Stomach (tissue), 9 donors: ENCODE results near the gene STON2. TPM values are rescaled to one million over a fixed set of nuclear protein-coding genes. Genes with fewer than 3 reads are reported as not detected.
A peak's percentile ranks its signal among the peaks of the same experiment; 100 is the strongest.

ENCODE experiments used
- DNase-seq, 2 donors: peaks; one replicate each; pipeline versions ENCODE4 v3.0.0 to v3.0.0-alpha.2; 2013 to 2019
- H3K27ac ChIP-seq, 5 donors: fragments of 200-600 bp in 4 of 5; sonication (generic) in 4 of 5; one replicate each; pipeline ENCODE4 v1.5.1; 2013 to 2019; ENCODE audit warnings: mild to moderate bottlenecking in 1 of 5, moderate library complexity in 1 of 5
- H3K27me3 ChIP-seq, 3 donors: fragments of 200-600 bp; sonication (generic); one replicate each; pipeline ENCODE4 v1.5.1; 2017 to 2019; ENCODE audit warnings: mixed run types in 1 of 3
- H3K36me3 ChIP-seq, 4 donors: fragments of 200-600 bp; sonication (generic); 1 replicate in 3 of 4; 2 replicates in 1 of 4; pipeline ENCODE4 v1.5.1; 2016 to 2019
- H3K4me1 ChIP-seq, 4 donors: fragments of 200-600 bp; sonication (generic); one replicate each; pipeline ENCODE4 v1.5.1; 2016 to 2019
- H3K4me3 ChIP-seq, 4 donors: fragments of 200-600 bp; sonication (generic) in 3 of 4; one replicate each; pipeline ENCODE4 v1.5.1; 2016 to 2019; ENCODE audit warnings: mild to moderate bottlenecking in 1 of 4
- H3K9me3 ChIP-seq, 4 donors: fragments of 200-600 bp; sonication (generic); one replicate each; pipeline ENCODE4 v1.5.1; 2016 to 2019
- EP300 ChIP-seq: sonication (generic); formaldehyde crosslinking; IDR thresholded peaks from one replicate; pipeline ENCODE4 v1.6.1; 2017; ENCODE audit warnings: antibody characterized with exemption
- POLR2A ChIP-seq, 4 donors: fragments of 450-650 bp; IDR thresholded peaks; one replicate each; pipeline ENCODE4 v1.6.1; 2016; ENCODE audit warnings: antibody characterized with exemption in 4 of 4, control low read depth in 2 of 4, mild to moderate bottlenecking in 1 of 4, moderate library complexity in 1 of 4
- POLR2AphosphoS5 ChIP-seq, 3 donors: sonication (generic); formaldehyde crosslinking; IDR thresholded peaks; one replicate each; pipeline ENCODE4 v1.6.1; 2016; ENCODE audit warnings: antibody characterized with exemption in 3 of 3
- WGBS, 5 donors: extraction: QIAGEN DNeasy Blood & Tissue Kit in 3 of 5; methylation state at CpG; one replicate each; pipeline versions ENCODE4 v1.1.5 to v1.1.7; 2013 to 2018; 5-methylcytosine and 5-hydroxymethylcytosine counted together
- intact Hi-C: fragments of 100-400 bp; cut with DNase I; formaldehyde crosslinking; loops from one replicate; pipeline ENCODE4 v1.15.1; 2023; ENCODE audit warnings: low total_unique reads
- polyA plus RNA-seq, 3 donors: library from polyadenylated mRNA; stranded (reverse); fragments of 200-250 nt; gene quantifications; one replicate each; pipeline ENCODE4 v1.2.3, GENCODE V29; 2013
- total RNA-seq, 5 donors: library from RNA; depleted of rRNA; stranded (reverse); fragments of >200 nt; gene quantifications; one replicate each; pipeline versions ENCODE4 v1.1.0 to v1.2.3, GENCODE V29; 2014 to 2016
- TF ChIP-seq, protein P1 (sequence below), 7 experiments: fragments of 450-650 bp in 4 of 7; fragments of 200-600 bp in 3 of 7; sonication (generic) in 3 of 7; IDR thresholded peaks; one replicate each; pipeline ENCODE4 v1.5.1; 2016 to 2019; ENCODE audit warnings: antibody characterized with exemption in 7 of 7, control low read depth in 2 of 7, mild to moderate bottlenecking in 1 of 7
- donor health status: healthy with polysubstance abuse.
- donor health status: Bipolar disorder and iron deficiency.
- donor health status: healthy.

The STON2 gene
- total and polyA plus RNA-seq, 8 donors = 1.4 to 50.2 (median 8.3) TPM

DNA sequence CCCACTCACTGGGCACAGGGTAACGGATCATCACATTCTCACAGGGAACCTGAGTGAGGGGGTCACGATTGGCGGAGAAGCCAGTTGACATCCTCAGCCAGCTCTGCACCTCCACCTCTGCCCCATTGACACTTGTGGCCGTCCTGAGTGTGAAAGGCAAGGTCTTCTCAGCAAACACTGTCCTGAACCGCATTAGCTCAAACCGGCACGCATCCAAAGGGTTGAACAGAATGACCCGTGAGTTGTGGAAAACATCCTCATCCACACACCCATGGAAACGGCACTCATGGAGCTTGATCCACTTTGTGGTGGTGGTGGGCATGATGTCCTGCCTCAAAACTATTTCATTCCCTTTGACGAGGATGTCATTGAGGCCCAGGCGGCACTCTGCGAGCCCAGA is 123.0 kb downstream of the STON2 start:
- Histone ChIP-seq H3K27me3 (no peaks in the 10 kb centered on the region), H3K27ac (no peak overlapping the region), H3K4me1 (no peaks in the 10 kb centered on the region), H3K4me3 (no peak overlapping the region), H3K36me3 (peaks cover 0 to 20% (median 7%) of the 10 kb centered on the region in 4 donors), H3K9me3 (no peaks in the 10 kb centered on the region)
- intact Hi-C loops = no loop called here
- WGBS, 5 donors = 90 to 95% (median 92%) methylated on average over 12 of the region's 12 CpGs
- DNase-seq = no peak
- TF ChIP-seq EP300 = no peak
- no peak for TF ChIP-seq POLR2A (IDR thresholded peaks at IDR 0.05)
- TF ChIP-seq, protein P1, sequence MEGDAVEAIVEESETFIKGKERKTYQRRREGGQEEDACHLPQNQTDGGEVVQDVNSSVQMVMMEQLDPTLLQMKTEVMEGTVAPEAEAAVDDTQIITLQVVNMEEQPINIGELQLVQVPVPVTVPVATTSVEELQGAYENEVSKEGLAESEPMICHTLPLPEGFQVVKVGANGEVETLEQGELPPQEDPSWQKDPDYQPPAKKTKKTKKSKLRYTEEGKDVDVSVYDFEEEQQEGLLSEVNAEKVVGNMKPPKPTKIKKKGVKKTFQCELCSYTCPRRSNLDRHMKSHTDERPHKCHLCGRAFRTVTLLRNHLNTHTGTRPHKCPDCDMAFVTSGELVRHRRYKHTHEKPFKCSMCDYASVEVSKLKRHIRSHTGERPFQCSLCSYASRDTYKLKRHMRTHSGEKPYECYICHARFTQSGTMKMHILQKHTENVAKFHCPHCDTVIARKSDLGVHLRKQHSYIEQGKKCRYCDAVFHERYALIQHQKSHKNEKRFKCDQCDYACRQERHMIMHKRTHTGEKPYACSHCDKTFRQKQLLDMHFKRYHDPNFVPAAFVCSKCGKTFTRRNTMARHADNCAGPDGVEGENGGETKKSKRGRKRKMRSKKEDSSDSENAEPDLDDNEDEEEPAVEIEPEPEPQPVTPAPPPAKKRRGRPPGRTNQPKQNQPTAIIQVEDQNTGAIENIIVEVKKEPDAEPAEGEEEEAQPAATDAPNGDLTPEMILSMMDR (IDR thresholded peaks at IDR 0.05) = no peak
- TF ChIP-seq POLR2AphosphoS5 (IDR thresholded peaks at IDR 0.05) = no peak

DNA sequence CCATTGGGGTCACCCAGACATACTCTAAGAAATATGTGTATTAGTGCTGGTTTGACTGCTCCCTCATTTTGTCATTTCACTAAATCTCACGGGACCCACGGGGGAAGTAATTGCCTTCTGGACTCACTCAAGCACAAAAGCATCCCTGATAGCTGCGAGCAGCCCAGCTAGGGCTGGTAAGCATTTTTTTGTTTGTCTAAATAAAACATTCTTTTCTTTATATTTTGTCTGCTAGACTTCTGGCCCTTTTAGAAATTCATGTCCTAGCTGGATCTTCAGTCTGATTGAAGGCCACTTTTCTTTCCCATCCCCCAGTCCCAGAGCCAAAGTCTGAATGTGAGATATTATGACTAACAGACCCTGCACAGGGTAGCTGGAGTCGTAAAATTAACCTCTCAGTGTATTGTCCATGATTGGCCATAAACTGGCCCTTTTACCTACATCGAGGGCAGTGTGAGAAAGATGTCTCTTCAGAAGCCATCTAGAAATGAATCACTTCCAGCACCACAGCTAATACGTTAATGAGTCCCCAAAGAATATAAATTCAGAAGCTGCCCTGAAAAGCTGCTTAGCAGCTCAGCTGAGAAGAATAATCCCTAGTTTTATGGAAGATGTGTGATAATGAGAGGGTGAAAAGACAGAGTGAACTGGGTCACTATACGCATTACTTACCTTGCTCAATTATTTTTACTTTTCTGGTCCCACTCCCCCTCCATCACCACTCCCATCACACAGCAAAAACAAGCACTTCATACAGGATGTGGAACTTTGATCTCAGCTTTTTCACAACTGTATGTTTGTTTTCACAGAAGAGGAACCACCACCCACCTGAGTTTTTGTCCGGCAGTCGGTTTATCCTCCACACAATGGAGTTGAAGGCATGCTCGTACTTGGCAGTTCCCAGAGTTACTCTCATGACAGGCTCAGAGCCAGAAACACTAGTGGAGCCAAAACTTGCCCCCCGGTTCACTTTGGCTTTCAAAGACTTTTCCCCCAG is 123.8 kb downstream of the STON2 start:
- WGBS, 5 donors = 75 to 81% (median 77%) methylated on average over 11 of the region's 11 CpGs
- intact Hi-C loops = no loop called here

DNA sequence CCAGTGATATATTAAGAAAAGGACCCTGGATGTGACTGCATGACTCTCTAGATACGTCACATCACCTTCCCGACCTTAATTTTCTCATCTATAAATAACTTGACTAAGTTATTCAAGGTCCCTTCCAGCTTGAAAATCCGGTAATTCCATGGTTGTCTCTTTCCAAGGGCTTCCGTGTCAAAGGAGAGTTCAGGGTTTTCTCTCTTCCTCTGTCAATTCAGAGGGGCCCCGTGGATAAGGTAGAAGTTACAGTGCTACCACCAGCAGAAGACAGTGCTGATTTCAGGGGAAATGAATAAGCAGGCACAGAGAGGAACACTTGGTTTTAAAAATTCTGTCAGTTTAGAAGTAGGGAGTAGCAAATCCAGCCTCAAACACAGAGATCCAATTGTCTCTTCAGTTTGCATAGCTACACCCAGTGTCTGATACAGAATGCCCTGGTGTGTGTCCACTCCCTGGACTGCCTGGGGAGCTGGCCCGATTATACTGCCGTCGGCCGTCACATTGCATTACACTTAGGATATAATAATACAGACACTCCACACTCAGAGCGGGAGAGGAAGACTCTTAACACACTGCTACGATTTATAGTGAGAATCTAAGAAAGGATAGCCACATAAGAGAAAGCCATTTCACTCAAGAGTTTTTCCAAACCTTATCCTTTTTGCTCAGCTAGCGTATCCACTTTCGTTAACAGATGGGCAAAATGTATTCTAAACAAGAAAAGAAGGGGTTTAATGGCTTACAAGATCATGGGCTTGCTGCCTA is 124.6 kb downstream of the STON2 start:
- H3K36me3 ChIP-seq = peaks cover 0 to 20% (median 7%) of the 10 kb centered on the region in 4 donors
- intact Hi-C loops = no loop called here
- DNase-seq = peak in 1 of 2 donors; percentile 6
- no peak overlapping the region for H3K4me3 ChIP-seq
- WGBS, 5 donors = 70 to 82% (median 79%) methylated on average over 13 of the region's 13 CpGs
- TF ChIP-seq POLR2AphosphoS5 (IDR thresholded peaks at IDR 0.05) (no peak), EP300 (no peak), POLR2A (IDR thresholded peaks at IDR 0.05) (no peak)
- TF ChIP-seq, protein P1 (IDR thresholded peaks at IDR 0.05) = no peak
- H3K27ac ChIP-seq = no peak overlapping the region
- no peaks in the 10 kb centered on the region for H3K4me1 ChIP-seq
- no peaks in the 10 kb centered on the region for H3K27me3 ChIP-seq
- H3K9me3 ChIP-seq = no peaks in the 10 kb centered on the region

More for the DNA sequence above, 123.8 kb downstream of the STON2 start:
- Histone ChIP-seq H3K36me3 (peaks cover 0 to 20% (median 7%) of the 10 kb centered on the region in 4 donors), H3K4me3 (no peak overlapping the region), H3K4me1 (no peaks in the 10 kb centered on the region), H3K27me3 (no peaks in the 10 kb centered on the region), H3K9me3 (no peaks in the 10 kb centered on the region), H3K27ac (no peak overlapping the region)
- DNase-seq = peak in 1 of 2 donors; percentile 15
- TF ChIP-seq POLR2AphosphoS5 (IDR thresholded peaks at IDR 0.05) (no peak), POLR2A (IDR thresholded peaks at IDR 0.05) (no peak), EP300 (no peak)
- TF ChIP-seq, protein P1 (IDR thresholded peaks at IDR 0.05) = no peak

DNA sequence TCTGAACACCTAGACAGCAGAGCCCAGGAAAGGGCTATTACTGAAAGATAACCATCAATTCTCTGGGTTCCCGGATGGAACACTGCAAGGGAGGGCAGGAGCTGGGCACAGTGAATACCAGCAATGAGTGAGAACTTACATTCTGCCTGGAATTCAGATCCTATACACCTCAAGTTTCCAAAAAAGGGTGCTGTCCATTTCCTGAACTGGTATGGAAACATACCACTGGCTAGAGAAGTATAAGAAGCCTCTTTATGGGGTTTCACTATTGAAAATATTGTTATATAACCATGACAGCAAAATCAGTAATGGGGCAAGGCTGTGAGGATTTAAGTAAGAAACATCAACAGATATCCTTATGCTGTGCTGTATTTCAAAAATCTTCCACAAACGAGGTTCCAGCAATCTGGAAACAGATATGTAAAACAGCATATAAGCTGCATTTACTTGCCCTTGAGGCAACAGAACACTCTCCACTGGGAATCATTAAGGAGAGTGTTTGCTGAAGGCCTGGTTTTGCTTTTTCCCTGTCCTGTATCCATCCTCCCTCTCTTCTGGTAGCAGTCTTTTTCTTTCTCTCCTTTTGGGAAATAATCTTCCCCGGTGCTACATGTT is 126.1 kb downstream of the STON2 start:
- H3K4me1 ChIP-seq = peaks cover 0 to 12% (median 5%) of the 10 kb centered on the region in 4 donors
- no peak overlapping the region for H3K4me3 ChIP-seq
- intact Hi-C loops = loop anchor here (5.0 kb wide), 1 partner anchor 183 kb away; no protein-coding TSS in a partner anchor
- H3K27me3 ChIP-seq = no peaks in the 10 kb centered on the region
- WGBS, 5 donors = 71 to 87% (median 78%) methylated on average over 3 of the region's 3 CpGs
- TF ChIP-seq, protein P1 (IDR thresholded peaks at IDR 0.05) = no peak
- TF ChIP-seq EP300 (no peak), POLR2A (IDR thresholded peaks at IDR 0.05) (no peak), POLR2AphosphoS5 (IDR thresholded peaks at IDR 0.05) (no peak)
- no peak for DNase-seq
- no peaks in the 10 kb centered on the region for H3K9me3 ChIP-seq
- H3K27ac ChIP-seq = no peak overlapping the region
- peaks cover 0 to 20% (median 7%) of the 10 kb centered on the region in 4 donors for H3K36me3 ChIP-seq
